Peyer's patch (tissue), 4 donors: ENCODE measurements around the gene RELN. TPM values are rescaled to one million over a fixed set of nuclear protein-coding genes. Genes with fewer than 3 reads are reported as not detected.

Experiments used
- DNase-seq, 3 donors: peaks; one replicate each; pipeline ENCODE4 v3.0.0-alpha.2; 2017 to 2019
- H3K27ac ChIP-seq, 4 donors: fragments of 200-600 bp; sonication (generic); one replicate each; pipeline ENCODE4 v1.5.1; 2016 to 2019
- H3K27me3 ChIP-seq, 2 donors: fragments of 200-600 bp; sonication (generic); one replicate each; pipeline ENCODE4 v1.5.1; 2019
- H3K36me3 ChIP-seq, 3 donors: fragments of 200-600 bp; sonication (generic); one replicate each; pipeline ENCODE4 v1.5.1; 2016 to 2019
- H3K4me1 ChIP-seq, 4 donors: fragments of 200-600 bp; sonication (generic); one replicate each; pipeline ENCODE4 v1.5.1; 2016 to 2019
- H3K4me3 ChIP-seq, 4 donors: fragments of 200-600 bp; sonication (generic); 1 replicate in 3 of 4; 2 replicates in 1 of 4; pipeline ENCODE4 v1.5.1; 2016 to 2019; ENCODE audit warnings: mild to moderate bottlenecking in 1 of 4
- H3K9me3 ChIP-seq, 4 donors: fragments of 200-600 bp; sonication (generic); one replicate each; pipeline ENCODE4 v1.5.1; 2016 to 2019; ENCODE audit warnings: mild to moderate bottlenecking in 1 of 4
- CTCF ChIP-seq, 6 experiments: fragments of 450-650 bp in 4 of 6; fragments of 200-600 bp in 2 of 6; sonication (generic) in 1 of 6; IDR thresholded peaks; one replicate each; pipeline ENCODE4 v1.5.1; 2017 to 2019; ENCODE audit warnings: antibody characterized with exemption in 6 of 6, mild to moderate bottlenecking in 3 of 6, moderate library complexity in 1 of 6
- POLR2A ChIP-seq, 2 donors: fragments of 450-650 bp; IDR thresholded peaks; one replicate each; pipeline ENCODE4 v1.5.1; 2017; ENCODE audit warnings: antibody characterized with exemption in 2 of 2, mild to moderate bottlenecking in 2 of 2, moderate library complexity in 2 of 2
- total RNA-seq, 4 donors: library from RNA; depleted of rRNA; stranded (reverse); fragments of >200 nt; gene quantifications; one replicate each; pipeline ENCODE4 v1.1.0, GENCODE V29; 2016

The RELN gene
- total RNA-seq, 4 donors from 2014 or later = 1.7 to 3.9 (median 3.2) TPM

GRCh38 chr7:103929901-103930311, 59.6 kb downstream of the RELN start:
- H3K4me1 ChIP-seq = no peaks in the 10 kb centered on the region
- H3K27me3 ChIP-seq = no peaks in the 10 kb centered on the region
- no peaks in the 10 kb centered on the region for H3K9me3 ChIP-seq
- no peak for TF ChIP-seq CTCF (IDR thresholded peaks at IDR 0.05)
- H3K36me3 ChIP-seq = no peaks in the 10 kb centered on the region
- H3K27ac ChIP-seq = no peak overlapping the region
- DNase-seq = no peak
- no peak overlapping the region for H3K4me3 ChIP-seq

GRCh38 chr7:103928581-103928980, 60.9 kb downstream of the RELN start:
- Histone ChIP-seq H3K4me3 (no peak overlapping the region), H3K4me1 (no peaks in the 10 kb centered on the region), H3K9me3 (no peaks in the 10 kb centered on the region), H3K36me3 (no peaks in the 10 kb centered on the region), H3K27me3 (no peaks in the 10 kb centered on the region), H3K27ac (no peak overlapping the region)
- no peak for DNase-seq
- no peak for TF ChIP-seq POLR2A (IDR thresholded peaks at IDR 0.05)
- no peak for TF ChIP-seq CTCF (IDR thresholded peaks at IDR 0.05)

GRCh38 chr7:103924184-103924583, 65.3 kb downstream of the RELN start:
- Histone ChIP-seq H3K27ac (no peak overlapping the region), H3K4me1 (no peaks in the 10 kb centered on the region), H3K27me3 (no peaks in the 10 kb centered on the region), H3K36me3 (no peaks in the 10 kb centered on the region), H3K4me3 (no peak overlapping the region), H3K9me3 (no peaks in the 10 kb centered on the region)
- no peak for DNase-seq
- TF ChIP-seq CTCF (IDR thresholded peaks at IDR 0.05) = no peak
- TF ChIP-seq POLR2A (IDR thresholded peaks at IDR 0.05) = no peak

GRCh38 chr7:103922407-103922806, 67.1 kb downstream of the RELN start:
- H3K4me1 ChIP-seq = no peaks in the 10 kb centered on the region

GRCh38 chr7:103921692-103922091, 67.8 kb downstream of the RELN start:
- Histone ChIP-seq H3K4me1 (no peaks in the 10 kb centered on the region), H3K4me3 (no peak overlapping the region), H3K27ac (no peak overlapping the region), H3K36me3 (no peaks in the 10 kb centered on the region), H3K9me3 (no peaks in the 10 kb centered on the region), H3K27me3 (no peaks in the 10 kb centered on the region)
- no peak for TF ChIP-seq CTCF (IDR thresholded peaks at IDR 0.05)
- no peak for TF ChIP-seq POLR2A (IDR thresholded peaks at IDR 0.05)
- DNase-seq = no peak

More at GRCh38 chr7:103922407-103922806, 67.1 kb downstream of the RELN start:
- H3K27ac ChIP-seq = no peak overlapping the region
- no peak overlapping the region for H3K4me3 ChIP-seq
- H3K27me3 ChIP-seq = no peaks in the 10 kb centered on the region
- no peak for DNase-seq
- H3K9me3 ChIP-seq = no peaks in the 10 kb centered on the region
- TF ChIP-seq CTCF (IDR thresholded peaks at IDR 0.05) (no peak), POLR2A (IDR thresholded peaks at IDR 0.05) (no peak)
- no peaks in the 10 kb centered on the region for H3K36me3 ChIP-seq

GRCh38 chr7:103919272-103919868, 70.1 kb downstream of the RELN start:
- no peak for DNase-seq
- H3K27me3 ChIP-seq = no peaks in the 10 kb centered on the region
- no peaks in the 10 kb centered on the region for H3K9me3 ChIP-seq
- H3K4me3 ChIP-seq = no peak overlapping the region
- H3K27ac ChIP-seq = no peak overlapping the region
- no peaks in the 10 kb centered on the region for H3K36me3 ChIP-seq
- TF ChIP-seq POLR2A (IDR thresholded peaks at IDR 0.05) (no peak), CTCF (IDR thresholded peaks at IDR 0.05) (no peak)
- H3K4me1 ChIP-seq = no peaks in the 10 kb centered on the region
